AG08396 (cell line): ENCODE measurements around the gene PGBD5.
"Not testable (repeated sequence)": the region's sequence is repeated elsewhere in the genome, so short reads cannot be mapped to it uniquely, and the experiment has no call there.

Experiments used
- DNase-seq: peaks from one replicate; pipeline ENCODE4 v3.0.0; 2012; ENCODE audit warnings: low spot score, mixed read lengths

Gene PGBD5

DNA sequence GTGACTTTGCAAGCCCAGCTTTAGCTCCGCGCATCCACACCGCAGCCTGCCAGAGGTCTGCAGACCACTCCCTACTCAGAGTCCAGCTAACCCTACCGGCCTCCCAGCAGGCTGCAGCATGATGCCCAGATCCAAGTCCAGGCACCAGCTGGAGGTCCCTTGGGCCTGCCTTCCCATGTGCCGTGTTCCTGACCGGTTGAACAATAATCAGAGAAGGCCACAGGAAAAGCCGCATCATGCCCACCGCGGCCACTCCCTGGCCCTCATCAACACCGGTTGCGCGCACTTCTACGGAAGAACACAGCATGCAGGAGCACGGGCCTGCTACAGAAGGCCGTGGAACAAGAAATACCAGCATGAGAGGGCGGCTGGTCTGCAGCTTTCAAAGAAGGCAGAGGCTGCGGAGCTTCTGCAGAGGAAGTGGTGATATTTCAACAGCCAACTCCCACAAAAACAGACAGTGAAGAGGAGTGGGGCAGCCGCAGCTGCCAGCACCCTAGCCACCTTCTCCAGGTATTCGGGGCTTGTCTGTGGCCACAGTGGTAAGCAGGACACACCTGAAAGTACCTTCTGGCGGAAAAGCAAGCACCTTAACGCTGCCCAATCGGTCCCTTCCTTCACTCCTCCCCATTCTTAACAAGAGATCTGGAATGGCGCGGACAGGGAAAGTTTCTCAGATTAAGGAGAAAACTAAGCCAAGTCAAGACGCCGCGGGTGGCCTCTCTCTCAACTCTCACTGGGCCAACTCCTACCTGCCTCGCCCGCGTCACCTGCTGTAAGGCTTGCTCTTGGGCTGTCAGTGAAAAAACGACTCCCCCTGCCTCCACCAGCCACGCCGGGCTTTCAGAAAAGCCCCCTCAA lies 1.5 kb downstream of the PGBD5 start:
- DNase-seq, result no peak

DNA sequence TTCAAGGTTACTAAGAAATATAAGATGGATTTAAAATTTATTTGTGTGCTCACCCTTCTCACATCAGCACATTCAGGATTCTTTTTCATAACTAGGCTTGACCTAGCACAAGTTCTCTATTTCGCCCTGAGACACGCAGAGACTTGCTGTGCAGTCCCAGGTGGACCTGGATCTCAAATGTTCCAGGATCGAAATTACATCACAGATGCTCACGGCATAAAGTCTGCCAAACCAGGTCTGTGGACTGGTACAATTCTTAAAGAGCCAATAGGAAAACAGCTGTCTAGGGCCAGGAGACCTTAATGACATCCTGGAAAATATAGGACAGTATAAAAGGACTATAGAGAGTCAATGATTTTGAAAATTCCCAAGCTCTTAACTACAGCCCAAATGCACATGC lies 2.2 kb downstream of the PGBD5 start:
- no peak for DNase-seq

DNA sequence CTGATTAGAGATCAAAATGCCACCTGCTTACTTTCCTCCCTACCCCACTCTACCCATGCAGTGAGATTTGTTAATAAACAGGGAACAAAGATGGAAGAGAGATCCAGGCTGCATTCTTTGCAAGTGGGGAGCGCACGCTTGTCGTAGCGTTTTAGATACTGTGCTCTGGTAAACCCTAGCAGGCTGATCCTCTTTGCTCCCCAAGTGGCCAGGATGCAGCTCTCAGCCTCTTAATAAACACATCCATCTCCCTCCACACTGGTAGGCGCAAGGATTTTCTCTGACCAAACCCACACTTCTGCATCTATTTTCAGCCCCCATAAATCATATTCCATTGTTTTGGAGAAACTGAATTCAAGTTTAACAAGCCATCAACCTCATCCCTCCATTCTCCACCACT lies 2.9 kb downstream of the PGBD5 start:
- DNase-seq, result no peak

DNA sequence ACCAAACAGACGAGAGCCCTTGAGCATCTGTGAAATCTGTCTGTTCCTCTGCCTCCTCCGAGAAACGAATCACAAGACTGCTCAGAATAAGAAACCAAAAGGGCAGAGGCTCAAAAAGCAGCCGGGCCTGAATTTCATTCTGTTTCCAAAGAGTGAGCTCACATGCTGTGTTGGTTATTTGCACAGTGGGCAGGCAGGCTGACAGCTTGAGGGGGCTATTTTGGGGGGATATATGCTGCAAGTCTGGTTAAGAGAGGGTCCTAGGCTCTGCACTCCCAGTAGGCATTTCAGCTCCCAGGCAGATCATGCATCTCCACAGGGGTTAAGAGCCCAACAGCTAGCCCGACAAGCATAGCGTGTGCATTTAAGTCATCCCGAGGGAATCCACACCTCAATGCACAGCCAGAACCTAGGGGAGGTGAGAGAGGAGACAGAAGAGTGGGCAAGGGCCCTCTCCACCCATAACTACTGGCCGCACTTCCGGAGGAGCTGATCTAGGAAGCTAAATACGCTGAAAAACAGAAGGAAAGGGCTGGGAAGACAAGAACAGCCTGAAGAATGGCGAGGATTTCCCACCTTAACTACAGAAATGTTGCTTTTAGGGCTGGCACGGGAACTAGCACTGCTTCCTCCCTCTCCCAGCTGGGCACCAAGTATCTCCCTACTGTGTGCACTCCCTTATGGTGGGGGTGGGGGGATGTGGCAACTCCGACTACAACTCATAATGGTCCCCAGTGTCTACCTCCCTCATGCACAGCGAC lies 3.7 kb downstream of the PGBD5 start:
- no peak for DNase-seq

DNA sequence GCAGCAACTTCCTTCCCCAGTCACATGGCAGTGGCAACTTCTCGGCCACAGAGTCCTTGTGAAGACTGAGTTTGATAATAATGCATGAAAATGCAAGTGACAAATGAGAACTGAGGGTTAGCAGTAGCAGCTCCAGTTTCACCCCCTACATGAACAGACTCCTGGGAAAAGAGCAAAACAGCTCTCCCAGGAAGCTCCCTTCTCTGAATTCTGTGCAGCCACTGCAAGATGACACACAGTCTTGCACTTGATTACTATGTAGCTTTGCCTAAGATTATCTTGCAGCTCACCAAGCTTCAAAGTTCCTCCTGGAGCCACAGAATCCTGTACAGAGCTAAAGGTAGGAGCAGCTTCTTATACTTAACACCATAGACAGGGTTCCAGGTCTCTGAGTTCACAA lies 4.7 kb downstream of the PGBD5 start:
- no peak for DNase-seq

DNA sequence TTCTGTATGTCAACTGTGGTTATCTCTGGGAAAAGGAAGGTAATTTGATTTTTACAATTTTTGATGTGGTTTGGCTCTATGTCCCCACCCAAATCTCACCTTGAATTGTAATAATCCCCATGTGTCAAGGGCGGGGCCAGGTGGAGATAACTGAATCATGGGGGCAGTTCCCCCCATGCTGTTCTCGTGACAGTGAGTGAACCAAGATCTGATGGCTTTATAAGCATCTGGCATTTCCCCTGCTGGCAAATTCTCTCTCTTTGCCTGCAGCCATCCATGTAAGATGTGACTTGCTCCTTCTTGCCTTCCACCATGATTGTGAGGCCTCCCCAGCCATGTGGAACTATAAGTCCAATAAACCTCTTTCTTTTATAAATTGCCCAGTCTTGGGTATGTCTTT lies 5.8 kb downstream of the PGBD5 start:
- DNase-seq, result not testable (repeated sequence)

DNA sequence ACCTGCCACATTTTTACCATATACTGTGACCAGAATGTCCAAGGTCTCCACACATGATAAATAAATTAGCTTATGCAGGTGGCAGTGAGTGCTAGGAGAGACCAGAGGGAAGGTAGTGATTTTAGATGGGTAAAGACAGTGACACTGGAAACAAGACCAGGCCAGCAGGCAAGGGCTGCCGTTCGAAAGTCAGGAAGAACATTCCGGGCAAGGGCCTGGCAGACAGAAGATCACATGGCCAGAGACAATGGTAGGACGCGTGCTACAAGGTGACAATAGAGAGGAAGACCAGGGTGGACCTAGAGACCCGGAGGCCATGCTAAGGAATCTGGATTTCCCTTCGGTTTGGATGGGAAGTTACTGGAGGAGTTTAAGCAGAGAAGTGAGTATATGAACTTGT lies 9.7 kb downstream of the PGBD5 start:
- DNase-seq, result no peak

DNA sequence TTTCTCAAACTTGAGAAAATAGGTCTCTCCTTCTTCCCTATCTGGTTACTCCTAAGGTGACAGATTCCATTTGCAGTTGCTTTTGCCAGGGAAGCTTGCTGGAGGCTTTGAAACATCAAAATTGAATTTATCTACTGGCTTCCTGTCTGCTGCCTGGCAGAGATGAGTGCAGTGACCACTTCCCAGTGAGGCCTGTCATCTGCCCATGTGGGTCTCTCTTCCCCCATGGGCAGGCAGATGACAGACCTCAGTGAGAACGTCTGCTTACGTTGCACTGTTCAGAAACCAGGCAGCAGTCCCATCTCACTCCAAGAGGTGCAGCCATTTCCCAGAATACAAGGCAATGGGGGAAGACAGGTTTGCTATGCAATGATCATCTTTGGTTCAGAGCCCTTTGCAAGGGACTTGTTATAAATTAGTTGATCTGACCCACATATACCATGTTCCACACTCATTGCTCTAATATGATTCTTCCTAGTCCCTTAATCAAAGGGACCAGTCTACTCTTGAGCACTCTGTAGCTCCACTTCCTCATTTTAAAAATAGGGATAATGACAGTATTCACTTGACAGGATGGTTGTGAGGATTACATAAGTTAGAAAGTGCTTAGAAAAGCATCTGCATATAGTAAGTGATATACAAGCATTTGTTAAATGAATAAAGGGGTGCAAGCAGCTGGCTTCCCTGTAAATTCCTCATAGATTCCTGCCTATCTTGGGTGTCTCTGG lies 10.6 kb downstream of the PGBD5 start:
- DNase-seq, result no peak

DNA sequence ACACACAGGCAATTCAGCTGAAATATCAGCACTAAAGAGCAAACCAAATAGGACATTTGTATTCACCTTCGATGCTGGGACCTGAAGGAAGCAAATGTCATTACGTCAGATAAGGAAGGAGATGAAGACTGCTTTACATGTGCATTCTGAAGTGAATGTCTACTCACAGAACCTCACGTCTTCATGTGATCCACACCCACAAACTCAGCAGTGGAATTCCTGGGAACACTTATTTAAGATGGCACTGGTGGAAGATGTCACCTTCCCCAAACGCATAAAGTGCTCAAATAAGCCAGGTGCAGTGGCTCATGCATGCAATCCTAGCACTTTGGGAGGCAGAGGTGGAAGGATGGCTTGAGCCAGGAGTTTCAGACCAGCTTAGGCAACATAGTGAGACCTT lies 11.4 kb downstream of the PGBD5 start:
- no peak for DNase-seq

DNA sequence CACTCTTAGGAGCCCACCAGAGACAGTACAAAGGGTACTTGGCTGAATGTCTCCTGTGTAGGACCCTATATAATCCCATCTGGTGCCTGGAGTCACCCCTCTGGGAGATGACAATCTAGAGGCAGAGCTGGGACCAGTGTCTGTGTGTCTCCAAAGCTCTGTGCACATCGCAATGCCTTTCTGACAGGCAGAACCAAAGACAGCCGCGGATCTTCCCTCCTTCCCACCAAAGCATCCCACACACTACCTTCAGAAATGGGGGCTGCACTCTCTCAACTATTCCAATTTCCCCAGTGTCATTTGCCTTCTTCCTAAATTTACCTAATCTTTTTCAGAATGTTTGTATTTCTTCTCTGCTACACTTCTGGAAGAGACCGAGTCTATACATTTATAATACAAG lies 12.0 kb downstream of the PGBD5 start:
- no peak for DNase-seq

DNA sequence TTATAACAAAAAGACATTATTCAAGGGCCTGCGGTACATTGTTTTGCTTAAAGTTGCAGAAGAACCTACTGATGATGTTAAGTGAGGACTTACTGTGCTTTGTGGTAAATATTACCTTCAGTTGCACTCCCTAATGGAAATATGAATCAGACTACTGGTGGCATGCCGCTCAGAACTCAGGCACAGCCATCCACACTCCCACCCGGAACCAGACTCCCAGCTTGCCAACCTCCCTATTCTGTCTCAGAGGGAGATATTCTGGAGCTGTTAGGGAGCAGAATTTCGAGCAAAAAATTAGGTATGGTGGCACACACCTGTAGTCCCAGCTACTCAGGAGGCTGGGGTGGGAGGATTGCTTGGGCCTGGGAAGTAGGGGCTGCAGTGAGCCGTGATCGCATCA lies 13.1 kb downstream of the PGBD5 start:
- DNase-seq, result no peak

DNA sequence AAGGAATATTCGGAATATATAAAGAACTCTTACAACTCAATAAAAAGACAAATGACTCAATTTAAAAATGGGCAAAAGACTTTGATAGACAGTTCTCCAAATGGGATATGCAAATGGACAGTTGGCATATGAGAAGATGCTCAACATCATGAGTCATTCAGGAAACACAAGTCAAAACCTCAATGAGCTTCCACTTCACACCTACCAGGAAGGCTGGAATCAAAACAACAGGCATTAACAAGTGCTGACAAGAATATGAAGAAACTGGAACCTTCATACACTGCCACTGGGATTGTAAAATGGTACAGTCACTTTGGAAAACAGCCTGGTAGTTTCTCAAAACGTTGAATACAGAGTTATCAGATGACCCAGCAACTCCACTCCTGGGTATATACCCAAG lies 17.2 kb downstream of the PGBD5 start:
- no peak for DNase-seq

DNA sequence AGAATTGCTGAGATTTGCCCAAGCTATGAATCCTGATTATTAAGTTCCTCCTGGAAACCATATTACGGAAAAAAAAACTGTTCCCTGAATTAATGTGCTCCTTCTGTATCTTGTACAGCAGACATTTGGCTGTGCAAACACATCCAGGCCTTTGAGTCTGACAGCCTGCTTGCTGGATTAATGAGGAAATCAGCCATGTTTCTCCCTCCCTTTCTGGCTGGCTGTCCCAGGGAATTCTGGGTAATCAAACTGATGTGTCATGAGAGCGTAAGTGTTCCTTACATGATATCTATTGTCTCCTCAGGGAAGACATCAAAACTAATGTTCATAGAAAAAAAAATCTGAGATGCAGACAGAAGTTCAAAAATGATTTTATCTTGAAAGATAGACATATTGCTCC lies 18.8 kb downstream of the PGBD5 start:
- DNase-seq, result no peak

DNA sequence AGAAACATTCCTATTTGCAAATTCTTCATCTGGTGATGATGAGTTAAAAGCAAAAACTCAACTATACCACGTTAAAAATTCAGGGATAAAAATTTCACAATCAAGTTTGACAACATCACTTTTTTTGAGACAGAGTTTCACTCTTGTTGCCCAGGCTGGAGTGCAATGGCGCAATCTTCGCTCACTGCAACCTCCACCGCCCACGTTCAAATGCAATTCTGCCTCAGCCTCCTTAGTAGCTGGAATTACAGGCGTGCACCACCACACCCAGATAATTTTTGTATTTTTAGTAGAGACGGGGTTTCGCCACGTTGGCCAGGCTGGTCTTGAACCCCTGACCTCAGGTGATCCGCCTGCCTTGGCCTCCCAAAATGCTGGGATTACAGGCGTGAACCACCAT lies 19.4 kb downstream of the PGBD5 start:
- DNase-seq, result not testable (repeated sequence)

DNA sequence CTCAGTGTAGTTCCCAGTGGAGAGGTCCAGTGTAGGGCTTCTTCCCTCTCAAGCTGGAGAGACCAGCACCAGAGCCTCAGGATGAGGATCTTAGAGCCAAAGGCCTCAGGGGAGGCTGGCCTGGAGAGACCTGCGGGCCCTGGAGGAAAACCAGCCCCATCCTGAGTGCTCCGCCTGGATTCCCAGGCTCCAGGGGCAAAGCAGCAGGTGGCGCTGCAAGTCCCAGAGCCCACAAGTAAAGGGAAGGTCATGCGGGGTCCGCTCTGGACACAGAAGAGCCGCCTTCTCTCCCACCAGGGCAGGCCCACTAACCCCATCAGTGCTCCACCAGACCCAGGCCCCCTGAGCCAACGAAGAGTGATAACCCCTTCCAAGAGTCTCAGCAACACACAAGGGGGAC lies 22.7 kb downstream of the PGBD5 start:
- DNase-seq, result no peak

DNA sequence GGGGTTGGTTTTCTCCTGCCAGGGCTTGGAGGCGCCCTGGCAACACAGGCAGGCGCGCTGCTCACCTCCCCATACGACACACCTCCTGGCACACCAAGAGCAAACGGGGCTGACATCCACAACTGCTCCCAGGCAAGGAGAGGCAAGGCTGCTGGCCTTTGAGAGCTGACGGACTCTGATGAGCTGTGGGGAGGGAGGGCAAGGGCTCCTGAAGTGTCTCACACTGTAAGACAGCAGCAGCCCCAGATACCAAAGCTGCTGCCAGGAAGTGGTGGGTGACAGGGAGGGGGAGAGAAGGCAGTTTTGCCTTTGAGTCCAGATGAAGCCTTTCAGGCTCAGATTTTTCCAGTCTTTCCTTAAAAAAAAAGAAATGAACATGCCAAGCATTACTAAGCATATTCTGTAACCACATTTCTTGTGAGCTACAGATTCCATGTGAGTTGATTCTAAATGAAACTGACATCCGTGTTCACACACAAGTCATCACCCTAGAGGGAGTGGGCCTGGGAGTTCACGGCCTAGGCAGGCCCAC lies 24.3 kb downstream of the PGBD5 start:
- no peak for DNase-seq

DNA sequence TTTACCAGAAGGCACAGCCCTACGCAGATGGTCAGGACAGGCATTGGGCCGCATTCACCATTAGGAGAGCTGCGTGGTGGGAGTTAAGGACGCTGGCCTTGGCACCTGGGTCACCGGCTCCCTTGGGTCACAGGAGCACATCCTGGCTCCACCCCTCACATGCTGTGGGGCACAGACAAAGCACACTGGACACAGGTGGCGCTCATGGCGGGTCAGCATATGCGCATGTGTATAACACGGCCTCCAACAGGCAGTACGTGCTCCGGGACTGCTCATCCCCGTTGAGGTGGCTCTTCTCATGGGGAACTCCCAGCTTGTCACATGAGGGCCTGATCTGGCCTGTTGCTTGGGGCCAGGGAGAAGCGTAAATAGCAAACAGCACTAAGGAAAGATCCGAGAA lies 25.0 kb downstream of the PGBD5 start:
- DNase-seq, result no peak

DNA sequence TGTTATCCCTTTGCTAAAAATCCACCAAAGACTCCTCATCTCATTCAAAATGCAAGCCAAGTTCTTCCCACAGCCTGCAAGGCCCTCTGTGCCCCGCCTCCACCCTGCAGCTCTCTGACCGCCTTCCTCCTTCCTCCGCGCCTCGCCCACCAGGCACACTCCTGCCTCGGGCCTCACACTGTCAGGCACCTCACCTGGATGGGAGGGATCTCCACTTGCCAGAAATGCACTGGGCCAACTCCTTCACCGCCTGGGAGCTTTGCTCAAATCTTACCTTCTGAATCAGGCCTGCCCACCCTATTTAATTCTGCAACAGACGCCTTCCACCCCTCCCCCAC lies 26.2 kb downstream of the PGBD5 start:
- DNase-seq, result no peak

DNA sequence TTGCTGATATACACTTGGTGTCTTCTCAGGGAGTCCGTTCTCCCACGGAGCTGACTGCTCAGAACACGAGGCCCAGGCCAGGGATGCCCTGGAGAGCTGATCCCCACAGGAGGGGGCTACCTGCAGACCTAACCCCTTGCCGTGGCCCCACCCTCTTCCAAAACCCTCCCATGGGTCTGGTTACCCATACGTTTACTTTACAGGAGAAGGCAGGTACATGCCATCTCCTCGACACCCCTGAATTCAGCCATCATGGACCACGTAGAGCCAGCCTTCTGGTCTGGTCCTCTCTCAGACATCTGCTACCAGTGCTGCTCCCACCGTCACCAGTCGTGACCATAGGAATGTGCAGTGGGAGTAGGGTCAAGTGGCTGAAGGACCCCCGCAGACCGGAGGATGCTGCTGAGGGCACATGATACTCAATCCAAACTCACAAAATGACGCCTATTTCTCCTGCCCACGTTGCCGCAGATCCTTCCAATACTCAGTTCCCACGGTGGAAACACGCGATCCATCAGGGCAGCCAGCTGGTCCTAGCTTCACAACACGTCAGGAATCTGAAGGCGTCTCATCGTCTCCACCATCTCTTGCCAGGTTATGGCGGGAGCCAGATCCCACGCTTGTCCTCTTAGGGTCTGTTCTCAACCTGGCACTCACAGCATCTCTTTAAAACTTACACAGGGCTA lies 26.7 kb downstream of the PGBD5 start:
- no peak for DNase-seq

DNA sequence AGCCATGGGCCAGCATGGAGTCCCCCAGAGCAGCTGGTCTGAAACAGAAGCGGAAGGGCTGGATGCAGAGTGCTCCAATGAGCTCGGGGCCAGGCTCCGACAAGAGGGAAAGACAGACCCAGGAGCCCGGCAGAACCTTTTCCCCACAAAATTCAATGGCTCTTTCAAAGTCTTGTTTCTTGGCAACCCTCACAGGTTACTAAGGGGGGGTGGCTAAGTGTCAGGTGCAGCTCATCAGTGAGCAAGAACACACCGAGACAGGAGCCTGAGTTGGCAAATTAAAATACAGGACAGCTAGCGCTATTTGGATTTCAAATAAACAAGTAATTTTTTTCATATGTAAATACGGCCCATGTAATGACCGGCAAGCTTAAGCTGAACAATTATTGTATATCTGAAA lies 27.3 kb downstream of the PGBD5 start:
- no peak for DNase-seq

DNA sequence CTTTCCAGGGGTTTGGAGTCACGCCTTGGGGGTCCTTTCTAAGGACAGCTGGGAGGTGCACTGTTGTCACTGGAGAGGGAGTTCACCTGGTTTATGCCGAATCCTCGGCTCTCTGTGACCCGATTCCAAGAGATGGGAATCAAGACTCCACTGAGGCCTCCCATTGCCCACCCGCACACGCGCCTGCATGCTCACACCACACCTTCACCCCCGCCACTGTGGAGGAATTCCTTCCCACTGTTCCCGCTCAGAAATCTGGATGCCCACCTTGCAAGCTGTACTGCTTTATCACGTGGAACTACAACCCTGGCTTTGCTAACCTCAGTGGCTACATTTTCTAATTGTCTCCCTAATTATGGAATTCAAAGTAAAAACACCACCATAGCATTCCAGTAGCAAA lies 29.2 kb downstream of the PGBD5 start:
- DNase-seq, result no peak

DNA sequence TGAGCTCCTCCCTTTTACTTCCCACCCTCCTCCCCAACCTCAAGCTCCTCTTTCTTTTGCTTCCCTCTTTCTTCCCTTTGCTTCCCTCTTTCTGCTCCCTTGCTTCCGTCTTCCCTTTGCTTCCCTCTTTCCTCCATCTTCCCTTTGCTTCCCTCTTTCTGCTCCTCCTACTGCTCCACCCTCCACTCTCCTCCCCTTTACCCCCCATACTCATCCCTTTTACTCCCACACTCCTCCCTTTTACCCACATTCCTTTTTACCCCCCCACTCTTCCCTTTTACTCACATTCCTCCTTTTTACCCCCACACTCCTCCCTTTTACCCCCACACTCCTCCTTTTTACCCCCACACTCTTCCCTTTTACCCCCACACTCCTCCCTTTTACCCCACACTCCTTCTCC lies 30.2 kb downstream of the PGBD5 start:
- DNase-seq, result no peak
